ENCODE data around the gene TNS3. TPM values are rescaled to one million over a fixed set of nuclear protein-coding genes. Genes with fewer than 3 reads are reported as not detected.

Gene TNS3
- total and polyA plus RNA-seq, 2 donors (not counting 3 experiments of a cell fraction or from before 2014, with no cell fraction given), result 10.4 to 45.1 TPM

GRCh38 chr7:47596502-47597202, 14.7 kb upstream of the TNS3 start:
- no peak overlapping the region for H3K4me3 ChIP-seq (replicated peaks in 1 of 3; ENCODE audit: insufficient read depth in 1 of 3, low read depth in 1 of 3, low read length in 3 of 3)
- FAIRE-seq, result no peak
- H3K27me3 ChIP-seq (ENCODE audit: control insufficient read depth in 2 of 2, insufficient read depth in 2 of 2, low read length in 2 of 2), result no peaks in the 10 kb centered on the region
- peaks cover 12% of the 10 kb centered on the region for H3K4me1 ChIP-seq (ENCODE audit: control insufficient read depth, extremely low read depth, insufficient read depth, low read length)
- TF ChIP-seq POLR2A (IDR thresholded peaks at IDR 0.05; ENCODE audit: low read depth, low read length), result no peak
- TF ChIP-seq CTCF (IDR thresholded peaks at IDR 0.05; ENCODE audit: extremely low read depth in 1 of 2, insufficient read depth in 1 of 2, low read depth in 1 of 2, low read length in 2 of 2), result no peak
- TF ChIP-seq GATA2 (IDR thresholded peaks at IDR 0.05; ENCODE audit: insufficient read depth, insufficient read length, low read depth, low read length), result no peak
- TF ChIP-seq EZH2 (IDR thresholded peaks at IDR 0.05; ENCODE audit: borderline replicate concordance, low read depth, low read length, severe bottlenecking), result no peak
- TF ChIP-seq JUN (IDR thresholded peaks at IDR 0.05; ENCODE audit: borderline replicate concordance, insufficient read depth, insufficient read length, low read depth), result no peak
- no peak for TF ChIP-seq MYC (IDR thresholded peaks at IDR 0.05; ENCODE audit: low read depth, low read length)
- TF ChIP-seq MAX (IDR thresholded peaks at IDR 0.05; ENCODE audit: insufficient read depth, insufficient read length), result no peak
- TF ChIP-seq FOS (IDR thresholded peaks at IDR 0.05; ENCODE audit: borderline replicate concordance, insufficient read depth, low read length), result no peak
- no peak for TF ChIP-seq POLR2AphosphoS5 (IDR thresholded peaks at IDR 0.05; ENCODE audit: insufficient read depth, low read depth, low read length)
- H3K9me1 ChIP-seq (replicated peaks; ENCODE audit: control insufficient read depth, extremely low read depth, insufficient read depth, low read length), result no peaks in the 10 kb centered on the region
- H3K4me2 ChIP-seq (ENCODE audit: insufficient read depth, low read length), result no peak overlapping the region
- ChIA-PET POLR2A (no interaction called here), CTCF (no interaction called here)
- dilution Hi-C loops (cut with MboI; ENCODE audit: extremely low pct_ligation_motif_present, low sequenced_read_pairs), result no loop called here
- no TSS peak for BruUV-seq (replicated peaks)
- no peak overlapping the region for H3K27ac ChIP-seq (ENCODE audit: insufficient read depth, low read depth, low read length)
- H2AFZ ChIP-seq (ENCODE audit: low read depth, low read length), result no peak overlapping the region
- no peak for DNase-seq (ENCODE audit: low read depth, low spot score)
- intact Hi-C loops (cut with micrococcal nuclease), result no loop called here
- no peaks in the 10 kb centered on the region for H3K9me3 ChIP-seq (replicated peaks; ENCODE audit: control insufficient read depth, insufficient read depth, low read length)
- no peaks in the 10 kb centered on the region for H4K20me1 ChIP-seq (replicated peaks; ENCODE audit: control insufficient read depth, extremely low read depth, insufficient read depth, low read length)
- H3K79me2 ChIP-seq (ENCODE audit: control insufficient read depth, insufficient read depth, low read length), result no peaks in the 10 kb centered on the region
- no peaks in the 10 kb centered on the region for H3K36me3 ChIP-seq (ENCODE audit: control insufficient read depth in 2 of 2, extremely low read depth in 1 of 2, insufficient read depth in 2 of 2, low read length in 2 of 2)
- no peak overlapping the region for H3K9ac ChIP-seq (replicated peaks; ENCODE audit: extremely low read depth, insufficient read depth, low read length)

All from endothelial cell of umbilical vein (primary cell).